ENCODE results near the gene NDUFA7. TPM values are rescaled to one million over a fixed set of nuclear protein-coding genes. Genes with fewer than 3 reads are reported as not detected.

NDUFA7 gene
- polyA plus RNA-seq, 1 of the 3 experiments (the other 2 are of a cell fraction), result 111 TPM

DNA sequence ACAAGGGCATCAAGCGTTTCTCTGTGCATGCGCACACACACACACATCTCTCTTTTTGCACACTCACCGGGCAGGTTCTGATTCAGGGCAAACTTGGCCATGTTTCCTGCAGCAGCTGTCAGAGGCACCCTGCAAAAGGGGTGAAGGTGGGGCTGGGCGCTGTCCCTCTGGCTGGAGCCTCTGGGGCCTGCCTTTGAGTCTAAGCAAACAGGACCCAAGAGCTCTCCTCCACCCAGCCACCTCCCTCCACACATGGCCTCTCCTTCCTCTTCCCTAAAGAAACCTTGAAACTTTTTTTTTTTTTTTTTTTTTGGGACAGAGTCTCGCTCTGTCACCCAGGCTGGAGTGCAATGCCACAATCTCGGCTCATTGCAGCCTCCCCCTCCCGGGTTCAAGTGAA, 16.6 kb upstream of the NDUFA7 start:
- Histone ChIP-seq H3K36me3 (replicated peaks in 1 of 2; ENCODE audit: control insufficient read depth in 1 of 2, insufficient read depth in 2 of 2, low read length in 1 of 2) (no peaks in the 10 kb centered on the region), H3K27me3 (ENCODE audit: insufficient read depth) (peaks cover 47% of the 10 kb centered on the region), H3K4me3 (ENCODE audit: low read depth in 2 of 2, low read length in 1 of 2) (no peak overlapping the region), H2AFZ (ENCODE audit: low read depth) (no peak overlapping the region), H3K9me3 (no peaks in the 10 kb centered on the region), H3K4me1 (ENCODE audit: control insufficient read depth in 1 of 2, insufficient read depth in 2 of 2, low read depth in 1 of 2, low read length in 1 of 2) (no peaks in the 10 kb centered on the region; a peak in 1 of 4 replicates), H3K27ac (ENCODE audit: low read depth in 2 of 2, low read length in 1 of 2) (no peak overlapping the region), H3K4me2 (no peak overlapping the region), H4K20me1 (ENCODE audit: insufficient read depth) (no peaks in the 10 kb centered on the region), H3K9ac (no peak overlapping the region), H3K9me2 (no peaks in the 10 kb centered on the region), H3F3A (replicated peaks; ENCODE audit: insufficient read depth) (no peaks in the 10 kb centered on the region), H3K79me2 (ENCODE audit: insufficient read depth) (no peaks in the 10 kb centered on the region)
- TF ChIP-seq SMC3 (IDR thresholded peaks at IDR 0.05; ENCODE audit: low read depth, low read length) (no peak), MEF2A (IDR thresholded peaks at IDR 0.05; ENCODE audit: borderline replicate concordance, low read depth) (no peak), POLR2AphosphoS5 (IDR thresholded peaks at IDR 0.05; ENCODE audit: low read depth, low read length) (no peak), EZH2phosphoT487 (IDR thresholded peaks at IDR 0.05; ENCODE audit: borderline replicate concordance, low read depth) (no peak), TEAD4 (IDR thresholded peaks at IDR 0.05; ENCODE audit: borderline replicate concordance, insufficient read depth) (no peak), MXI1 (IDR thresholded peaks at IDR 0.05; ENCODE audit: low read depth, low read length) (no peak), RXRA (IDR thresholded peaks at IDR 0.05; ENCODE audit: borderline replicate concordance, low read depth) (no peak), USF1 (IDR thresholded peaks at IDR 0.05; ENCODE audit: borderline replicate concordance, low read depth) (no peak), YY1 (IDR thresholded peaks at IDR 0.05; ENCODE audit: low read depth) (no peak), FOXM1 (IDR thresholded peaks at IDR 0.05; ENCODE audit: low read depth) (no peak), CTCF (IDR thresholded peaks at IDR 0.05) (no peak), SIN3A (IDR thresholded peaks at IDR 0.05; ENCODE audit: borderline replicate concordance, low read depth, low read length) (no peak), RFX5 (IDR thresholded peaks at IDR 0.05; ENCODE audit: low read length) (no peak), JUND (IDR thresholded peaks at IDR 0.05) (no peak)
- TF ChIP-seq, protein P1, sequence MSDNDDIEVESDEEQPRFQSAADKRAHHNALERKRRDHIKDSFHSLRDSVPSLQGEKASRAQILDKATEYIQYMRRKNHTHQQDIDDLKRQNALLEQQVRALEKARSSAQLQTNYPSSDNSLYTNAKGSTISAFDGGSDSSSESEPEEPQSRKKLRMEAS (IDR thresholded peaks at IDR 0.05; ENCODE audit: low read depth), result no peak
- TF ChIP-seq, protein P2, sequence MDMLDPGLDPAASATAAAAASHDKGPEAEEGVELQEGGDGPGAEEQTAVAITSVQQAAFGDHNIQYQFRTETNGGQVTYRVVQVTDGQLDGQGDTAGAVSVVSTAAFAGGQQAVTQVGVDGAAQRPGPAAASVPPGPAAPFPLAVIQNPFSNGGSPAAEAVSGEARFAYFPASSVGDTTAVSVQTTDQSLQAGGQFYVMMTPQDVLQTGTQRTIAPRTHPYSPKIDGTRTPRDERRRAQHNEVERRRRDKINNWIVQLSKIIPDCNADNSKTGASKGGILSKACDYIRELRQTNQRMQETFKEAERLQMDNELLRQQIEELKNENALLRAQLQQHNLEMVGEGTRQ (IDR thresholded peaks at IDR 0.05; ENCODE audit: borderline replicate concordance, low read depth, low read length), result no peak
- WGBS (ENCODE audit: low lambda C conversion rate), result 35% methylated on average over 5 of the region's 7 CpGs
- DNase-seq, result no peak
- POLR2A ChIA-PET, result no interaction called here
- CTCF ChIA-PET, result interaction anchor here (0.5 kb wide), 1 partner anchor 72 kb away, joined by 3 read pairs; no protein-coding TSS in a partner anchor
